ENCODE measurements around the gene MCOLN2.
A peak's percentile ranks its signal among the peaks of the same experiment; 100 is the strongest.
"Not testable (repeated sequence)": the region's sequence is repeated elsewhere in the genome, so short reads cannot be mapped to it uniquely, and the experiment has no call there.

MCOLN2 gene

GRCh38 chr1:84991097-84991920 lies 5.6 kb downstream of the MCOLN2 start:
- H3K4me3 ChIP-seq = no peak overlapping the region
- H3K27ac ChIP-seq = peak overlapping the region in 3 of 21 experiments; percentile 5 to 48 (median 20)

- Histone ChIP-seq H3K4me3 (no peak overlapping the region), H3K27ac (peak overlapping the region in 2 of 21 experiments; percentile 5 to 8)
Measured at GRCh38 chr1:84988588-84988987, 8.3 kb downstream of the MCOLN2 start.

GRCh38 chr1:84986561-84986960 lies 10.4 kb downstream of the MCOLN2 start:
- not testable (repeated sequence) for H3K4me3 ChIP-seq, H3K27ac ChIP-seq

GRCh38 chr1:84985365-84985764 lies 11.5 kb downstream of the MCOLN2 start:
- no peak overlapping the region for H3K27ac ChIP-seq

GRCh38 chr1:84982395-84982794 lies 14.5 kb downstream of the MCOLN2 start:
- Histone ChIP-seq H3K4me3 (no peak overlapping the region), H3K27ac (no peak overlapping the region)

More at GRCh38 chr1:84985365-84985764, 11.5 kb downstream of the MCOLN2 start:
- no peak overlapping the region for H3K4me3 ChIP-seq

- Histone ChIP-seq H3K27ac (no peak overlapping the region), H3K4me3 (no peak overlapping the region)
Measured at GRCh38 chr1:84975035-84975434, 21.9 kb downstream of the MCOLN2 start.

- Histone ChIP-seq H3K4me3 (no peak overlapping the region), H3K27ac (peak overlapping the region in 2 of 21 experiments; percentile 8 to 42)
Measured at GRCh38 chr1:84973498-84974334, 23.2 kb downstream of the MCOLN2 start.

- Histone ChIP-seq H3K27ac (peak overlapping the region in 1 of 21 experiments; percentile 67), H3K4me3 (no peak overlapping the region)
Measured at GRCh38 chr1:84972377-84972987, 24.4 kb downstream of the MCOLN2 start.

- Histone ChIP-seq H3K27ac (peak overlapping the region in 1 of 21 experiments; percentile 67), H3K4me3 (no peak overlapping the region)
Measured at GRCh38 chr1:84971957-84972356, 25.0 kb downstream of the MCOLN2 start.

- Histone ChIP-seq H3K27ac (no peak overlapping the region), H3K4me3 (no peak overlapping the region)
Measured at GRCh38 chr1:84969489-84970250, 27.2 kb downstream of the MCOLN2 start.

GRCh38 chr1:84968865-84969264 lies 28.0 kb downstream of the MCOLN2 start:
- Histone ChIP-seq H3K4me3 (no peak overlapping the region), H3K27ac (no peak overlapping the region)

- Histone ChIP-seq H3K4me3 (no peak overlapping the region), H3K27ac (no peak overlapping the region)
Measured at GRCh38 chr1:84968101-84968500, 28.8 kb downstream of the MCOLN2 start.

- H3K27ac ChIP-seq = no peak overlapping the region
Measured at GRCh38 chr1:84967666-84968065, 29.2 kb downstream of the MCOLN2 start.

GRCh38 chr1:84963021-84963420 lies 33.9 kb downstream of the MCOLN2 start:
- Histone ChIP-seq H3K4me3 (no peak overlapping the region), H3K27ac (no peak overlapping the region)

More at GRCh38 chr1:84967666-84968065, 29.2 kb downstream of the MCOLN2 start:
- H3K4me3 ChIP-seq = no peak overlapping the region

- H3K27ac ChIP-seq = no peak overlapping the region
- H3K4me3 ChIP-seq = no peak overlapping the region
Measured at GRCh38 chr1:84961316-84961715, 35.6 kb downstream of the MCOLN2 start.

GRCh38 chr1:84960371-84960770 lies 36.5 kb downstream of the MCOLN2 start:
- H3K27ac ChIP-seq = no peak overlapping the region

GRCh38 chr1:84959294-84959693 lies 37.6 kb downstream of the MCOLN2 start:
- Histone ChIP-seq H3K27ac (no peak overlapping the region), H3K4me3 (no peak overlapping the region)

More at GRCh38 chr1:84960371-84960770, 36.5 kb downstream of the MCOLN2 start:
- no peak overlapping the region for H3K4me3 ChIP-seq

- no peak overlapping the region for H3K27ac ChIP-seq
Measured at GRCh38 chr1:84957966-84958365, 38.9 kb downstream of the MCOLN2 start.

GRCh38 chr1:84956655-84957054 lies 40.3 kb downstream of the MCOLN2 start:
- Histone ChIP-seq H3K4me3 (no peak overlapping the region), H3K27ac (no peak overlapping the region)

More at GRCh38 chr1:84957966-84958365, 38.9 kb downstream of the MCOLN2 start:
- H3K4me3 ChIP-seq = no peak overlapping the region
